HepG2 (cell line): ENCODE results near the gene NR5A2. TPM values are rescaled to one million over a fixed set of nuclear protein-coding genes. Genes with fewer than 3 reads are reported as not detected.

Experiments
- ZNF232 ChIP-seq: sonication (generic); formaldehyde crosslinking; IDR thresholded peaks from 2 replicates; pipeline ENCODE4 v1.4.0; 2020; ENCODE audit warnings: missing genetic modification reagents, borderline replicate concordance
- ZNF30 ChIP-seq: sonication (generic); formaldehyde crosslinking; IDR thresholded peaks from 2 replicates; pipeline ENCODE4 v1.5.0; 2020; ENCODE audit warnings: mild to moderate bottlenecking, missing genetic modification reagents
- polyA plus RNA-seq, 8 experiments: library from polyadenylated mRNA; depleted of rRNA in 3 of 8; stranded (reverse) in 7 of 8; unstranded in 1 of 8; fragments of >200 nt; fragmentation: Illumina TruSeq in 4 of 8; extraction: Trizol in 4 of 8; gene quantifications; 2 replicates each; pipeline versions ENCODE4 v1.2.1 to v1.2.3, GENCODE V29; 2011 to 2016; ENCODE audit warnings: low read depth in 4 of 8, missing spikeins in 1 of 8, mixed read lengths in 1 of 8; ENCODE audit not compliant: insufficient read depth in 1 of 8
- total RNA-seq, 5 experiments: library from RNA; depleted of rRNA; stranded (reverse); fragments of >200 nt; fragmentation: Illumina TruSeq; extraction: Trizol; gene quantifications; 2 replicates each; pipeline ENCODE4 v1.2.3, GENCODE V29; 2016; ENCODE audit warnings: low read depth in 1 of 5
- TF ChIP-seq, protein P1 (sequence below): sonication (generic); formaldehyde crosslinking; IDR thresholded peaks from 2 replicates; pipeline ENCODE4 v1.4.0; 2020; ENCODE audit warnings: missing genetic modification reagents
- TF ChIP-seq, protein P2 (sequence below): sonication (generic); formaldehyde crosslinking; IDR thresholded peaks from 2 replicates; pipeline ENCODE4 v1.4.0; 2020; ENCODE audit warnings: mild to moderate bottlenecking, missing genetic modification reagents
- TF ChIP-seq, protein P3 (sequence below): IDR thresholded peaks from 2 replicates; pipeline ENCODE4 v1.6.1; 2016; ENCODE audit warnings: missing compliant biosample characterization, missing genetic modification reagents, borderline replicate concordance
- TF ChIP-seq, protein P4 (sequence below): sonication (generic); formaldehyde crosslinking; IDR thresholded peaks from 2 replicates; pipeline ENCODE4 v1.4.0; 2020; ENCODE audit warnings: missing genetic modification reagents, mild to moderate bottlenecking, borderline replicate concordance

Gene NR5A2
- total and polyA plus RNA-seq, 2 of the 13 experiments (the other 11 are each of a cell fraction or from before 2014, with no cell fraction given): 0.24 to 2.8 TPM

DNA sequence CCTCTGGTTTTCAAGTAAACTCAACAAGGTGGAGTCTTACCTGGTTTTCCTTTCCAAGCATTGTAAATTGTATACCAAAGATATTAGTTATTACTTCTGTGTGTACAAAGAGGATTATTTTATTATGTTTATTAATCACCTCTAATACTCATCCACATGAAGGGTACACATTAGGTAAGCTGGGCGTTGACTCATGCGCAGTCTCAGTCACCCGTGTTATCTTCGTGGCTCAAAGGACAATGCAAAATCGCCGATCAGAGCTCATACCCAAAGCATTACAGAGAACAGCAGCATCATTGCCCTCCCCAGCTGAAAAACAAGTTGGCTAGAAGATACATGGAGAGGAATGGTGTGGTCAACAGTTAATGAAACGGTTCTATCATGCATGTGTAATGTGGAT is 148.7 kb downstream of the NR5A2 start (continued):
- TF ChIP-seq, protein P1, sequence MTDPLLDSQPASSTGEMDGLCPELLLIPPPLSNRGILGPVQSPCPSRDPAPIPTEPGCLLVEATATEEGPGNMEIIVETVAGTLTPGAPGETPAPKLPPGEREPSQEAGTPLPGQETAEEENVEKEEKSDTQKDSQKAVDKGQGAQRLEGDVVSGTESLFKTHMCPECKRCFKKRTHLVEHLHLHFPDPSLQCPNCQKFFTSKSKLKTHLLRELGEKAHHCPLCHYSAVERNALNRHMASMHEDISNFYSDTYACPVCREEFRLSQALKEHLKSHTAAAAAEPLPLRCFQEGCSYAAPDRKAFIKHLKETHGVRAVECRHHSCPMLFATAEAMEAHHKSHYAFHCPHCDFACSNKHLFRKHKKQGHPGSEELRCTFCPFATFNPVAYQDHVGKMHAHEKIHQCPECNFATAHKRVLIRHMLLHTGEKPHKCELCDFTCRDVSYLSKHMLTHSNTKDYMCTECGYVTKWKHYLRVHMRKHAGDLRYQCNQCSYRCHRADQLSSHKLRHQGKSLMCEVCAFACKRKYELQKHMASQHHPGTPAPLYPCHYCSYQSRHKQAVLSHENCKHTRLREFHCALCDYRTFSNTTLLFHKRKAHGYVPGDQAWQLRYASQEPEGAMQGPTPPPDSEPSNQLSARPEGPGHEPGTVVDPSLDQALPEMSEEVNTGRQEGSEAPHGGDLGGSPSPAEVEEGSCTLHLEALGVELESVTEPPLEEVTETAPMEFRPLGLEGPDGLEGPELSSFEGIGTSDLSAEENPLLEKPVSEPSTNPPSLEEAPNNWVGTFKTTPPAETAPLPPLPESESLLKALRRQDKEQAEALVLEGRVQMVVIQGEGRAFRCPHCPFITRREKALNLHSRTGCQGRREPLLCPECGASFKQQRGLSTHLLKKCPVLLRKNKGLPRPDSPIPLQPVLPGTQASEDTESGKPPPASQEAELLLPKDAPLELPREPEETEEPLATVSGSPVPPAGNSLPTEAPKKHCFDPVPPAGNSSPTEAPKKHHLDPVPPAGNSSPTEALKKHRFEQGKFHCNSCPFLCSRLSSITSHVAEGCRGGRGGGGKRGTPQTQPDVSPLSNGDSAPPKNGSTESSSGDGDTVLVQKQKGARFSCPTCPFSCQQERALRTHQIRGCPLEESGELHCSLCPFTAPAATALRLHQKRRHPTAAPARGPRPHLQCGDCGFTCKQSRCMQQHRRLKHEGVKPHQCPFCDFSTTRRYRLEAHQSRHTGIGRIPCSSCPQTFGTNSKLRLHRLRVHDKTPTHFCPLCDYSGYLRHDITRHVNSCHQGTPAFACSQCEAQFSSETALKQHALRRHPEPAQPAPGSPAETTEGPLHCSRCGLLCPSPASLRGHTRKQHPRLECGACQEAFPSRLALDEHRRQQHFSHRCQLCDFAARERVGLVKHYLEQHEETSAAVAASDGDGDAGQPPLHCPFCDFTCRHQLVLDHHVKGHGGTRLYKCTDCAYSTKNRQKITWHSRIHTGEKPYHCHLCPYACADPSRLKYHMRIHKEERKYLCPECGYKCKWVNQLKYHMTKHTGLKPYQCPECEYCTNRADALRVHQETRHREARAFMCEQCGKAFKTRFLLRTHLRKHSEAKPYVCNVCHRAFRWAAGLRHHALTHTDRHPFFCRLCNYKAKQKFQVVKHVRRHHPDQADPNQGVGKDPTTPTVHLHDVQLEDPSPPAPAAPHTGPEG (CRISPR knock-in tag): no peak
- TF ChIP-seq, protein P2, sequence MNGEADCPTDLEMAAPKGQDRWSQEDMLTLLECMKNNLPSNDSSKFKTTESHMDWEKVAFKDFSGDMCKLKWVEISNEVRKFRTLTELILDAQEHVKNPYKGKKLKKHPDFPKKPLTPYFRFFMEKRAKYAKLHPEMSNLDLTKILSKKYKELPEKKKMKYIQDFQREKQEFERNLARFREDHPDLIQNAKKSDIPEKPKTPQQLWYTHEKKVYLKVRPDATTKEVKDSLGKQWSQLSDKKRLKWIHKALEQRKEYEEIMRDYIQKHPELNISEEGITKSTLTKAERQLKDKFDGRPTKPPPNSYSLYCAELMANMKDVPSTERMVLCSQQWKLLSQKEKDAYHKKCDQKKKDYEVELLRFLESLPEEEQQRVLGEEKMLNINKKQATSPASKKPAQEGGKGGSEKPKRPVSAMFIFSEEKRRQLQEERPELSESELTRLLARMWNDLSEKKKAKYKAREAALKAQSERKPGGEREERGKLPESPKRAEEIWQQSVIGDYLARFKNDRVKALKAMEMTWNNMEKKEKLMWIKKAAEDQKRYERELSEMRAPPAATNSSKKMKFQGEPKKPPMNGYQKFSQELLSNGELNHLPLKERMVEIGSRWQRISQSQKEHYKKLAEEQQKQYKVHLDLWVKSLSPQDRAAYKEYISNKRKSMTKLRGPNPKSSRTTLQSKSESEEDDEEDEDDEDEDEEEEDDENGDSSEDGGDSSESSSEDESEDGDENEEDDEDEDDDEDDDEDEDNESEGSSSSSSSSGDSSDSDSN (CRISPR knock-in tag): no peak
- TF ChIP-seq, protein P3, sequence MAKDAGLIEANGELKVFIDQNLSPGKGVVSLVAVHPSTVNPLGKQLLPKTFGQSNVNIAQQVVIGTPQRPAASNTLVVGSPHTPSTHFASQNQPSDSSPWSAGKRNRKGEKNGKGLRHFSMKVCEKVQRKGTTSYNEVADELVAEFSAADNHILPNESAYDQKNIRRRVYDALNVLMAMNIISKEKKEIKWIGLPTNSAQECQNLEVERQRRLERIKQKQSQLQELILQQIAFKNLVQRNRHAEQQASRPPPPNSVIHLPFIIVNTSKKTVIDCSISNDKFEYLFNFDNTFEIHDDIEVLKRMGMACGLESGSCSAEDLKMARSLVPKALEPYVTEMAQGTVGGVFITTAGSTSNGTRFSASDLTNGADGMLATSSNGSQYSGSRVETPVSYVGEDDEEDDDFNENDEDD (CRISPR knock-in tag): no peak
- TF ChIP-seq ZNF30 (CRISPR knock-in tag) (no peak), ZNF232 (CRISPR knock-in tag) (no peak)
- TF ChIP-seq, protein P4, sequence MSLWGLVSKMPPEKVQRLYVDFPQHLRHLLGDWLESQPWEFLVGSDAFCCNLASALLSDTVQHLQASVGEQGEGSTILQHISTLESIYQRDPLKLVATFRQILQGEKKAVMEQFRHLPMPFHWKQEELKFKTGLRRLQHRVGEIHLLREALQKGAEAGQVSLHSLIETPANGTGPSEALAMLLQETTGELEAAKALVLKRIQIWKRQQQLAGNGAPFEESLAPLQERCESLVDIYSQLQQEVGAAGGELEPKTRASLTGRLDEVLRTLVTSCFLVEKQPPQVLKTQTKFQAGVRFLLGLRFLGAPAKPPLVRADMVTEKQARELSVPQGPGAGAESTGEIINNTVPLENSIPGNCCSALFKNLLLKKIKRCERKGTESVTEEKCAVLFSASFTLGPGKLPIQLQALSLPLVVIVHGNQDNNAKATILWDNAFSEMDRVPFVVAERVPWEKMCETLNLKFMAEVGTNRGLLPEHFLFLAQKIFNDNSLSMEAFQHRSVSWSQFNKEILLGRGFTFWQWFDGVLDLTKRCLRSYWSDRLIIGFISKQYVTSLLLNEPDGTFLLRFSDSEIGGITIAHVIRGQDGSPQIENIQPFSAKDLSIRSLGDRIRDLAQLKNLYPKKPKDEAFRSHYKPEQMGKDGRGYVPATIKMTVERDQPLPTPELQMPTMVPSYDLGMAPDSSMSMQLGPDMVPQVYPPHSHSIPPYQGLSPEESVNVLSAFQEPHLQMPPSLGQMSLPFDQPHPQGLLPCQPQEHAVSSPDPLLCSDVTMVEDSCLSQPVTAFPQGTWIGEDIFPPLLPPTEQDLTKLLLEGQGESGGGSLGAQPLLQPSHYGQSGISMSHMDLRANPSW: no peak
- TF ChIP-seq, all 625 proteins: peak for 0
